Neural crest cell (in vitro differentiated cells): ENCODE results near the gene GPR152. TPM values are rescaled to one million over a fixed set of nuclear protein-coding genes. Genes with fewer than 3 reads are reported as not detected.
A peak's percentile ranks its signal among the peaks of the same experiment; 100 is the strongest.

ENCODE experiments used
- DNase-seq: peaks from one replicate; pipeline ENCODE4 v3.0.0; 2021; ENCODE audit warnings: low read depth, mixed read lengths, low spot score
- H3K27ac Mint-ChIP-seq: one replicate; pipeline ENCODE4 v1.8.0; 2021; ENCODE audit warnings: mild to moderate bottlenecking, mixed read lengths; ENCODE audit not compliant: unreplicated experiment
- H3K27me3 Mint-ChIP-seq: 2 replicates; pipeline ENCODE4 v1.8.0; 2021; ENCODE audit warnings: low read depth, mild to moderate bottlenecking, mixed read lengths
- H3K36me3 Mint-ChIP-seq: 2 replicates; pipeline ENCODE4 v1.8.0; 2021; ENCODE audit warnings: low read depth, mild to moderate bottlenecking, mixed read lengths
- H3K4me1 Mint-ChIP-seq: 2 replicates; pipeline ENCODE4 v1.8.0; 2021; ENCODE audit warnings: mixed read lengths
- H3K4me3 Mint-ChIP-seq: one replicate; pipeline ENCODE4 v1.8.0; 2021; ENCODE audit warnings: mild to moderate bottlenecking, mixed read lengths
- H3K9me3 Mint-ChIP-seq: 2 replicates; pipeline ENCODE4 v1.8.0; 2021; ENCODE audit warnings: mixed read lengths
- CTCF ChIP-seq: fragments of 200-600 bp; sonication (generic); conservative IDR thresholded peaks from 2 replicates; pipeline ENCODE4 v1.5.0; 2021; ENCODE audit warnings: antibody characterized with exemption, mild to moderate bottlenecking
- total RNA-seq: library from RNA; stranded (reverse); gene quantifications from 2 replicates; pipeline ENCODE4 v1.2.1, GENCODE V29; 2021

The GPR152 gene
- total RNA-seq, 1 donor from 2014 or later: not detected

GRCh38 chr11:67411785-67412152, 40.8 kb downstream of the GPR152 start:
- Mint-ChIP-seq H3K9me3 (no peaks in the 10 kb centered on the region), H3K4me3 (no peak overlapping the region), H3K4me1 (peaks cover 24% of the 10 kb centered on the region), H3K27ac (no peak overlapping the region), H3K27me3 (peaks cover 46% of the 10 kb centered on the region), H3K36me3 (no peaks in the 10 kb centered on the region)
- no peak for DNase-seq
- no peak for TF ChIP-seq CTCF

- DNase-seq: no peak
- Mint-ChIP-seq H3K4me1 (peaks cover 18% of the 10 kb centered on the region), H3K27ac (no peak overlapping the region), H3K36me3 (no peaks in the 10 kb centered on the region), H3K27me3 (peaks cover 40% of the 10 kb centered on the region), H3K9me3 (no peaks in the 10 kb centered on the region), H3K4me3 (peak overlapping the region; percentile 59)
- no peak for TF ChIP-seq CTCF
Measured at GRCh38 chr11:67410984-67411784, 41.3 kb downstream of the GPR152 start.

- no peak for DNase-seq
- Mint-ChIP-seq H3K4me1 (peaks cover 17% of the 10 kb centered on the region), H3K9me3 (no peaks in the 10 kb centered on the region), H3K27ac (peak overlapping the region; percentile 90), H3K4me3 (no peak overlapping the region), H3K27me3 (peaks cover 36% of the 10 kb centered on the region), H3K36me3 (no peaks in the 10 kb centered on the region)
- TF ChIP-seq CTCF: no peak
Measured at GRCh38 chr11:67410369-67410831, 42.1 kb downstream of the GPR152 start.

- no peaks in the 10 kb centered on the region for H3K9me3 Mint-ChIP-seq
- H3K27me3 Mint-ChIP-seq: peaks cover 31% of the 10 kb centered on the region
- H3K36me3 Mint-ChIP-seq: no peaks in the 10 kb centered on the region
- H3K4me1 Mint-ChIP-seq: peaks cover 17% of the 10 kb centered on the region
- DNase-seq: no peak
- TF ChIP-seq CTCF: no peak
- peak overlapping the region; percentile 90 for H3K27ac Mint-ChIP-seq
- H3K4me3 Mint-ChIP-seq: no peak overlapping the region
Measured at GRCh38 chr11:67409781-67410368, 42.7 kb downstream of the GPR152 start.

- no peaks in the 10 kb centered on the region for H3K9me3 Mint-ChIP-seq
- no peak for DNase-seq
- no peak overlapping the region for H3K4me3 Mint-ChIP-seq
- no peak for TF ChIP-seq CTCF
- no peaks in the 10 kb centered on the region for H3K36me3 Mint-ChIP-seq
- peaks cover 25% of the 10 kb centered on the region for H3K27me3 Mint-ChIP-seq
- H3K27ac Mint-ChIP-seq: no peak overlapping the region
- H3K4me1 Mint-ChIP-seq: peaks cover 22% of the 10 kb centered on the region
Measured at GRCh38 chr11:67409261-67409666, 43.3 kb downstream of the GPR152 start.
